ENCODE measurements around the gene CARMIL3.
"Not testable (repeated sequence)": the region's sequence is repeated elsewhere in the genome, so short reads cannot be mapped to it uniquely, and the experiment has no call there.

DNA sequence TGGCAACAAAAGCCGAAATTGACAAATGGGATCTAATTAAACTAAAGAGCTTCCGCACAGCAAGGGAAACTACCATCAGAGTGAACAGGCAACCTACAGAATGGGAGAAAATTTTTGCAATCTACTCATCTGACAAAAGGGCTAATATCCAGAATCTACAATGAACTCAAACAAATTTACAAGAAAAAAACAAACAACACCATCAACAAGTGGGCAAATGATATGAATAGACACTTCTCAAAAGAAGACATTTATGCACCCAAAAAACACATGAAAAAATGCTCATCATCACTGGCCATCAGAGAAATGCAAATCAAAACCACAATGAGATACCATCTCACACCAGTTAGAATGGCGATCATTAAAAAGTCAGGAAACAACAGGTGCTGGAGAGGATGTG is 22.1 kb upstream of the CARMIL3 start:
- TF ChIP-seq, protein P1, sequence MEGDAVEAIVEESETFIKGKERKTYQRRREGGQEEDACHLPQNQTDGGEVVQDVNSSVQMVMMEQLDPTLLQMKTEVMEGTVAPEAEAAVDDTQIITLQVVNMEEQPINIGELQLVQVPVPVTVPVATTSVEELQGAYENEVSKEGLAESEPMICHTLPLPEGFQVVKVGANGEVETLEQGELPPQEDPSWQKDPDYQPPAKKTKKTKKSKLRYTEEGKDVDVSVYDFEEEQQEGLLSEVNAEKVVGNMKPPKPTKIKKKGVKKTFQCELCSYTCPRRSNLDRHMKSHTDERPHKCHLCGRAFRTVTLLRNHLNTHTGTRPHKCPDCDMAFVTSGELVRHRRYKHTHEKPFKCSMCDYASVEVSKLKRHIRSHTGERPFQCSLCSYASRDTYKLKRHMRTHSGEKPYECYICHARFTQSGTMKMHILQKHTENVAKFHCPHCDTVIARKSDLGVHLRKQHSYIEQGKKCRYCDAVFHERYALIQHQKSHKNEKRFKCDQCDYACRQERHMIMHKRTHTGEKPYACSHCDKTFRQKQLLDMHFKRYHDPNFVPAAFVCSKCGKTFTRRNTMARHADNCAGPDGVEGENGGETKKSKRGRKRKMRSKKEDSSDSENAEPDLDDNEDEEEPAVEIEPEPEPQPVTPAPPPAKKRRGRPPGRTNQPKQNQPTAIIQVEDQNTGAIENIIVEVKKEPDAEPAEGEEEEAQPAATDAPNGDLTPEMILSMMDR (IDR thresholded peaks at IDR 0.05) = not testable (repeated sequence)
- TF ChIP-seq POLR2A (IDR thresholded peaks at IDR 0.05); POLR2AphosphoS5 (IDR thresholded peaks at IDR 0.05; ENCODE audit: insufficient read depth in 1 of 2, low read depth in 1 of 2): not testable (repeated sequence)

Measured in vagina (tissue), 2 donors.